OCI-LY7 (cell line): Measurements from ENCODE around the gene FNDC1.

Experiments used
- CTCF ChIP-seq: fragments of 200-600 bp; sonication (generic); conservative IDR thresholded peaks from 2 replicates; pipeline ENCODE4 v1.5.1; 2014; ENCODE audit warnings: mild to moderate bottlenecking, antibody characterized with exemption, low read length, moderate library complexity, mixed read lengths
- EZH2phosphoT487 ChIP-seq: fragments of 200-600 bp; sonication (generic); IDR thresholded peaks from 2 replicates; pipeline ENCODE4 v1.6.1; 2018; ENCODE audit warnings: low read depth, borderline replicate concordance, mild to moderate bottlenecking, mixed run types, antibody characterized with exemption, low read length, moderate library complexity, mixed read lengths

- TF ChIP-seq CTCF (no peak), EZH2phosphoT487 (no peak)
Observed at GRCh38 chr6:159301810-159302593, 132.8 kb downstream of the FNDC1 start.
